HG03280 (cell line): ENCODE results near the gene SH3PXD2B.
A peak's percentile ranks its signal among the peaks of the same experiment; 100 is the strongest.
"Not testable (repeated sequence)": the region's sequence is repeated elsewhere in the genome, so short reads cannot be mapped to it uniquely, and the experiment has no call there.

Source experiments
- ATAC-seq: cut with Tn5 transposase; IDR thresholded peaks from one replicate; pipeline ENCODE4 v1.9.1; 2021; ENCODE audit warnings: mild to moderate bottlenecking, moderate library complexity; ENCODE audit not compliant: unreplicated experiment

SH3PXD2B gene

DNA sequence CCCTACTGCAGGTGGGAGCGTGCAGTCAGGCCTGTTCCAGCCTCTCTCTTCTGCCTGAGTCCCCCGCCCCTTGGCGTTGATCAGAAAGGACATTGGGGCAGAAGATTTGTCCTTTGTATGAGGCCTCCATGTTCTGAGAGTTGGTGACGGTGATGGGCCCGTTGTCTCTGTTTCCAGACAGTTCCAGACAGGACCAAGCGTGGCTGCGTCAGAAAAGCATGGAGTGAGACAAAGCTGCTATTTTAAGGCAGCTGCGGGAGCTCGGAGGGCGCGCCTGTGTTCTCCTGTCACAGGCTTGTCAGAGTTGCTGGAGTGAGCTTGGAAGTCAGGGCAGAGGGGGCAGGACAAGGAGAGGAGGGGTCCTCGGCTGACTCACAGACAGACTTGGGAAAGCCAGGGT, 32.1 kb upstream of the SH3PXD2B start:
- ATAC-seq = no peak

DNA sequence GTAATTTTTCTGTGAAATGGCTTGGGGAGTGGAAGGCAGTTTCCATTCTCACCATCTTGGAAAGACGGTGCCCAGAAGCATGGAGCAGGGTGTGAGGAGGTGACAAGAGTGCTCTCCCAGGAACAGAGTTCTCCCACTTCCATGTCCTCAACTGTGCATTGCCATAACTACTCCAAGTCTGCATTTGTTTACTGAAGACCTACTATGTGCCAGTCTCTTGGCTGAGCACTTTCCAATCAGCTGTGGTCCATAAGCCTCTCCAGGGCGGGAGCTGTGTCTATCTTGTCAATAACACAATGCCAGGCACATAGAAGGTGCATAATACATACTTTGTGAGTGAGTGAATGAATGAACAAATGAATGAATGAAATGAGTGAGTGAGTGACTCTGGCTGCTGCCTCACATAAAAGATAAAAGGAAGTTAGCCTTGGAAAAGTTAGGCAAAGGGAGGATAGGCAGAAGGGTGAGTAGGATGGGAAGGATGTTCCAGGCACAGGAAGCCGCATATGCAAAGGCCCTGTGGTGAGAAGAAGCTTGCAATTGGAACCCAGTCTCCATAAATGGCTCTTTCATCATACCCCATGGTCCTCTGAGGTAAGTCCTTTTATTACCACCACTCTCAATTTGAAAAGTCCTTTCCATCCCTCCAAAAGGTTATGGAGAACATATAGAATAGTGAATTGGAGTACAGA, 31.3 kb upstream of the SH3PXD2B start:
- ATAC-seq = no peak

DNA sequence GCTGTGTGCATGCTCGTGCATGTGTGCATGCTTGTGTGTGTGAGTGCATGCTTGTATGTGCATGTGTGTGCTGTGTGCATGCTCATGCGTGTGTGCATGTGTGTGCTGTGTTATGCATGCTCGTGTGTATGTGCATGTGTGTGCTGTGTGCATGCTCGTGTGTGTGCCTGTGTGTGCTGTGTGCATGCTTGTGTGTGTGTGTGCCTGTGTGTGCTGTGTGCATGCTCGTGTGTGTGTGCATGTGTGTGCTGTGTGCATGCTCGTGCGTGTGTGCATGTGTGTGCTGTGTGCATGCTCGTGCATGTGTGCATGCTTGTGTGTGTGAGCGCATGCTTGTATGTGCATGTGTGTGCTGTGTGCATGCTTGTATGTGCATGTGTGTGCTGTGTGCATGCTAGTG, 30.3 kb upstream of the SH3PXD2B start:
- ATAC-seq = no peak

DNA sequence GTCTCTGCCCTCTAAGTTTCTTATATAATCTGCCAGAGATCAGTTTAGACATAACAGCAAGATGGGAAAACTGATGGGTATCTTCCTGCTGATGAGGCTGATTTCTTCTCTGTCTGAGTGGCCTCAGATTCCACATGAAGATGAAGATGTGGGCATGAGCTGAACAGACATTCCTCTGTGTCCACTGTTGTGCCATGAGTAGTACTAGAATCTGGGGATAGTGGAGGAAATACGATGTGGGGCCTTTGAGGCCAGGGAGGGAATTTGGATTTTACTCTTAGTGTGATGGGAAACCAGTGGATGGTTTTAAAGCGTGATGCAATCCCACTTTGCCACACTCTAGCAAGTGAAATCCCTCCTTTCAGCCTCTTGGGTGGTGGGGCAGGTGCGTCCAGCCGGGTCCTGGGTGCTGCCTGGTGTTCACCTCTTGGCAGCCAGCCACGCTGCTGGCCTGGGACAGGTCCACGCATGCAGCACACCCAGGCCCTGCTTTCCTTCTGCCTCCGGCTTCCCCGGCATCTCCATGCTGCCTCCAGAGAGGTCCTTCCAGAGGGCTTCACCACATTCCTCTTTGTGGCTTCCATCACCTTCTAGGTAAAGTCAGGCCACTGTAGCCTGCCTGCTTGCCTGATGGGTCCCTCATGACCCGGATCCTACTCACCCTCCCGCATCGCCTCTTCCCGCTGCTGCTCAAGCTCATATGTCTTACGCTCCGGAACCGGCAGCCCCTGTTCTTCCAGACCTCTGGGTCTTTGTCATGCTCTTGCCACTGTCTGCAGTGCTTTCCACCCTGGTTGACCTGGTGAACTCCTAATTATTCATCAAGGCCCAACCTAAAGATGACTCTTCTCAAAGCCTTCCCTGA, 28.1 kb upstream of the SH3PXD2B start:
- ATAC-seq = no peak

DNA sequence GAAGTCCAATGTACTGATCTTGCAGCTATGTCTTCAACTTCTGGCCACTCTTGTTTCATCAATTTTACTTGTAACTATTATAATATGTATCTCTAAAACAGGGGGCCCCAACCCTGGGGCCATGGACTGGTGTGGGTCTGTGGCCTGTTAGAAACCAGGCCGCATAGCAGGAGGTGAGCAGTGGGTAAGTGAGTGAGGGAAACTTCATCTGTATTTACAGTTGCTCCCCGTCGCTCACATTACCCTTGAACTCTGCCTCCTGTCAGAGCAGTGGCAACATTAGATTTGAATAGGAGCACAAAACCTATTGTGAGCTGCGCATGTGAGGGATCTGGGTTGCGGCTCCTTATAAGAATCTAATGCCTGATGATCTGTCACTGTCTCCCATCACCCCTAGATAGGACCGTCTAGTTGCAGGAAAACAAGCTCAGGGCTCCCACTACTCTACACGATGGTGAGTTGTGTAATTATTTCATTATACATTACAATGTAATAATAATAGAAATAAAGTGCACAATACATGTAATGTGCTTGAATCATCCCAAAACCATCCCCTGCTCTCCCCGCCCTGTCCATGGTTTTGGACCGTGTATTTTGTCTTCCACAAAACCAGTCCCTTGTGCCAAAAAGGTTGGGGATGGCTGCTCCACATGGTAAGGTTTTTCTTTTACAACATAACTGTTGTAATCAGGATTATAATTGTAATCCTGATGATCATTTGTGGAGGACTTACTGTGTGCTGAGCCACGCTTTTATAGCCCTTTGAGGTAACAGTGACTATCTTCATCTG, 26.9 kb upstream of the SH3PXD2B start:
- ATAC-seq = no peak

DNA sequence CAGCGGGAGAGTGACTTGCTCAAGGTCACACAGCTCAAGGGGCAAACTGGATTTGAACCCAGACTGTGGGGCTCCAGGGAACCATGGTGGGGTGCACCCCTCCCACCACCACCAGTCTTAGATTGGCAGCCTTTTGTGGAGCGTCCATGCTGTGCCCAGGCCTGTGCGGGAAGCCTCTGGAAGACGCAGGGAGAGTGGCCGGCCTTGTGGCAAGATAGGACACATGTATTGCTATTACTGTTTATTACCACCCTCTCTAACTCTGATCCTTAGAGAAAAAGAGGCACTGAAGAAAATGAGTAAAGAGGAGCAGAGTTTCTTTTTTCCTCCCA, 25.4 kb upstream of the SH3PXD2B start:
- ATAC-seq = no peak

DNA sequence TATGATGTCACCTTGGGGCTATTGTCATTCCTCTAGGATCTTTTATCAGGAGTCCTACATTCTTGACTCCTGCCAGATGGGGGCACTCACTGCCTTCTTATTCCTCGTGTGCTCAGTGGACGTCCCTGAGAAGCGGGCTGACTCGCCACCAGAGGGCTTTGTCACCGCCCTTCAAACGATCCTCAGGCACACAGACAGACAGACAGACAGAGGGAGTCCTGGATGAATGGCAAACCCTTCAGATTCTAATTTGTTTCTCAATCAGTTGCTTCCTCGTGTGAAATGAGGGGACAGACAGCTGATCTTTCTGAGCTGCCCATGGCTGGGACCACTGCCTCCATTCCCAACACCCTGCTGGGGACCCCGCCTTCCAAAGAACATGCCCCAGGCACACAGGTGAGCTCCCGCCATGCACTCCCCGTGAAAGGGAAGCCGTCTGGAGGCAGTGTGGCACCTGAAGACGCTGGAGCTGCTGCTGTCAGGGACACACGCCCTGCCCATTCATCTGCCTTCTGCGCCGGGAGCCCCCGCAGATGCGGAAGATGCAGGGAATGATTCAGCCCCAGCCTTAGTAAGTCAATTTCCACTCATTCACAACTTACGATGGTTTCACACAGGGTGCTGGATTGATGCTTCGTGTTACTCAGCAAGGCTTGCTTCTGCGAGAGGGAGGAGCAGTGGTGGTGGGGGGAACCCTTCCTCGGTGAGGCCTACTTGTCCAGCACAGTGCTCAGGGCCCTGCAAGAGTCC, 24.9 kb upstream of the SH3PXD2B start:
- peak; percentile 58 for ATAC-seq

DNA sequence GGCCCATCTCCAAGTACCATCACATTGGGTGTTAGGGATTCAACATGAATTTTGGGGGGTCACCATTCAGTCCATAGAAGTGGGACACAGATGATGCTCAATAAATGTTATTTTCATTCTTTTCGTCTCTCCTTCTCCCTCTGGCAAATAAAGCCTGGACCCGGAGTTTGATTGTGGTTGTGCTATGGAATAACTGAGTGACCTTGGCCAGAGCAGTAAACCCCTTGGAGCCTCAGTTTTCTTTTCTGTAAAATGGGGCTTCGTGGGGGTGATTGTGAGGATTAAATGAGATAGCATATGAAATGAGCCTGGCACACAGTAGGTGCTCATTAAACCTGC, 24.3 kb upstream of the SH3PXD2B start:
- ATAC-seq = not testable (repeated sequence)

DNA sequence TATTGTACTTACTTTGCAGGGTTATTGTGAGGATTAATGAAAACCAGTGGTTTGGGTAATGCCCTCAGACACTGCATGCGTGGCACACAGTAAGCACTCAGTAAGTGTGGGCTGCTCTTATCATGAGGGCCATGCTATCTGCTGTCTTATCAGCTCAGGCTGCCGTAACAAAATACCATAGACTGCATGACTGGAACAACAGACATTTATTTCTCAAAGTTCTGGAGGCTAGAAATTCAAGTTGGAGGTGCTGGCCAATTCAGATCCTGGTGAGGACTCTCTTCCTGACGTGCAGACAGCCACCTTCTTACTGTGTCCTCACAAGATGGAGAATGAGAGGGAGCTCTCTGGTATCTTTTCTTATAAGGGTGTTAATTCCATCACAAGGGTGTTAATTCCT, 23.9 kb upstream of the SH3PXD2B start:
- ATAC-seq = no peak

DNA sequence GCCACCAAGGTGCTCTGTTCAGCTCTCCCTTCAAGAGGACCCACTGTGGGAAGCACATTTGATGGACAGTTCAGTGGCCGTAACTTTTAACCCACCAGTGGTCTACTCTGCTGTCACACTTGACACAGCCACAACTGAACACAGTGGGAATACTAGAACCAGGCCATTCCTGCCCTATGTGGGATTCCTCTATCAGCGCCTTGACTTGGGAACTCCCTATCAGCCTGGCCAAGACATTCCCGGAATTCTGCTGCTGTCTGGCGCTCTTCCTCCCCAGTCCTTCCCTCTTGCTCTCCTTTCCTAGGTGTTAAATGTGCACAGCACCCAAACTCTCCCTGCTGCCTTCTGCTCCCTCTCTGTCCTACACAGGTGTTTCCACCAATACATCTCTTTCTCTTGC, 23.1 kb upstream of the SH3PXD2B start:
- ATAC-seq = no peak

DNA sequence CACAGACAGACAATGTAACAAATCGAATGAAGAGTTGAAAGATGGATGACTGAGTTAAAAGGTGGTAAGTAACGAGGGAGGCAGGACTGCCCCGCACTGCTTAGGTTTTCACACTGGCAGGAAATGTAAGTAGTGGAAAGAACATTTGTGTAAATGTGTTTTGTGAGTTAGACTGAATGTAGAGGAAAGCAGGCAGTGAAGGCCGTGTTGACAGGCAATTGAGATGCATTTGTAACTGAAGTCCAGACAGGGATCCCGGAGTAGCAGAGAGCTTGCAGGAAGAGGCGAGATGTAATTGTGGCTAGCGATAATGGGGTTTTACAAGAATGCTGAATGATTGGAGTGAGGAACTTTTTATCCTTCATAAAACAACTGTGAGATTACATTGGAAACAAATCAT, 20.0 kb upstream of the SH3PXD2B start:
- no peak for ATAC-seq

DNA sequence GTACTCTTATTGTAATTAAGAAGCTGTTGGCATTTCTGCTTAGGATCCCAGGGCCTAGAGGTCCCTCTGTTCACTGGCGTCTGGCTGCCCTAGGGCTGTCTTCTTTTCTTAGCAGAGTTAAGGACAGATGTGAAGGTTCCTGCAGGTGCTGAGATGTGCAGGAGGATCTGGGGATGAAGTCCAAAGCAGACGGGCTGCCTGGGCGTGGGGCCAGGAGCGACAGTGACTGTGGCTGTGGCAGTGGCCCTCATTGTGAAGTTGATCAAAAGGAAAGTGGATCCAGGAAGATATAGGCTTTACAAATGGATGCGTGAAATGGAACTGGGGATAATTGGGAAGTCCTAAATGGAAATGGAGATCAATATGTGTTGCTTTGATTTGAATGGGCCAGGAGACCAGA, 19.1 kb upstream of the SH3PXD2B start:
- ATAC-seq = no peak

DNA sequence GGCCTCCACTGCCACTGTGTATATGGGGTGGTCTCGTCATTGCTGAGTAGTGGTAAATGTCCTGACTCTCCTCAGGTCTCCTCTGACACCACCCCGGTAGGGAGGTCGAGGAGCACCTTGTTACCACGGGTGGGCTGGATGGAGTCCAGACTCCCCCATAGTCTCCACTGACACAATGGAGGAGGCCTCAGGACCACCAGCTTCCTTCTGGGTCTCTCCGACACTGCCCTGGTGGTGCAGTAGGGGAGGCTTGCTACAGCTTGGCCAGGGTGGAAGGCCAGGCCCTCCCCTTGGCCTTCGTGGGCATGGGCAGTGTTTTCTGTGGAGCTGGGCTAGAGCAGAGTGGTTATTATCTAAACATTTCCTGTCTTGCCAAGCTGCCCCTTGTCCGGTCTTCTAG, 15.4 kb upstream of the SH3PXD2B start:
- no peak for ATAC-seq

DNA sequence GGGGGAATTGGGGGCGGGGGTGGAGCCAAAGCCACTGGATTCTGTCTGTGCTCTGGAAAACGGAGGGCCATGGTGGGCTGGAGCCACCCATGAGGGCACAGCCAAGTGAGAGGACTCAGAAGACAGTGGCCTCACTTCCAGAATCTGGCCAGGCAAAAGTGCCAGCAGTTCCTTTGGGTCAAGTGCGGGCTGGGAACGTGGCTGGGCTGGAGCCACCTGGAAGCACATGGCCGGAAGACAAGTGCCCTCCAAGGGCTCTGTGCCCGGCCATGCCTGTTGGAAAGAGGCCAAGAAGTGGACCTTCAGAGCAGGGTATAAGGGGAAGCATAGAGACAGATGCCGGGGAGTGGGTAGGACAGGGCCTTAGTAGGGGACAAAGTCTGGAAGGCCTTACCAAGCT, 11.7 kb upstream of the SH3PXD2B start:
- ATAC-seq = no peak

DNA sequence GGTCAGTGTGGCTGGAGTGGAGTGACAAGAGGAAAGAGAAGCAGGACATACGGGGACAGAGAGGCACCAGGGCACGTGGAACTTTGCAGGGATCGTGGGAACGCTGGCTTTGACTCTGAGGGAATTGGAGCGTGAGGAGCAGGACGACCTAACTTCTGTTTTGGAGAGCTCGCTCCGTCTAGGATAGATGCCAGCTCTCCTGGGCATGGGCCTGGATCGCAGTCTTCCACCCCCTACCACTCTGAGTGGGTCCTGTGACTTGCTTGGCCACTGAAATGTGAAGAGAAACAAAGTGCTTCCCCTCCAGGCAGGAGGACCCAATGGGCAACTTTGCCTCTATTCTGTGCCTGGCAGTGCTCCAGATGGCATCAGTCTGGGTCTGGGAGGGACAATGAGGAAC, 8.7 kb upstream of the SH3PXD2B start:
- no peak for ATAC-seq

DNA sequence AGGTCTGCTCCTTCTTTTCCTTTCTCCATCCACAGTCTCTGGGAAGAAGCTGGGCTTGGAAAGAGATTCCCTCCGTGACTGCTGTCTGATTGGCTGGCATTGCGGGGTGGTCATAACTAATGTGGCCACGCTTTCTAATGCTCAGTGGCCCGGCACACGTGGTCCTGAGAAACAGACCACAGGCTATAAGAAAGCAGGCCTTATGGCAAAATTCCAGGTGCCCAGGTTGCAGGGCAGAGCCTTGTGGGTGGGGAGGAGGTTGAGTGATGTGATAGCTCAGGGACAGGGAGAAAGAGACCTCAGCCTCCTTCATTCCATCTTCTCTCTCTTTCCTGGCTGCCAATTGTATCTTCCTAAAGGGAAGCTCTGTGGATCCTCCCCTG, 5.4 kb upstream of the SH3PXD2B start:
- ATAC-seq = no peak

DNA sequence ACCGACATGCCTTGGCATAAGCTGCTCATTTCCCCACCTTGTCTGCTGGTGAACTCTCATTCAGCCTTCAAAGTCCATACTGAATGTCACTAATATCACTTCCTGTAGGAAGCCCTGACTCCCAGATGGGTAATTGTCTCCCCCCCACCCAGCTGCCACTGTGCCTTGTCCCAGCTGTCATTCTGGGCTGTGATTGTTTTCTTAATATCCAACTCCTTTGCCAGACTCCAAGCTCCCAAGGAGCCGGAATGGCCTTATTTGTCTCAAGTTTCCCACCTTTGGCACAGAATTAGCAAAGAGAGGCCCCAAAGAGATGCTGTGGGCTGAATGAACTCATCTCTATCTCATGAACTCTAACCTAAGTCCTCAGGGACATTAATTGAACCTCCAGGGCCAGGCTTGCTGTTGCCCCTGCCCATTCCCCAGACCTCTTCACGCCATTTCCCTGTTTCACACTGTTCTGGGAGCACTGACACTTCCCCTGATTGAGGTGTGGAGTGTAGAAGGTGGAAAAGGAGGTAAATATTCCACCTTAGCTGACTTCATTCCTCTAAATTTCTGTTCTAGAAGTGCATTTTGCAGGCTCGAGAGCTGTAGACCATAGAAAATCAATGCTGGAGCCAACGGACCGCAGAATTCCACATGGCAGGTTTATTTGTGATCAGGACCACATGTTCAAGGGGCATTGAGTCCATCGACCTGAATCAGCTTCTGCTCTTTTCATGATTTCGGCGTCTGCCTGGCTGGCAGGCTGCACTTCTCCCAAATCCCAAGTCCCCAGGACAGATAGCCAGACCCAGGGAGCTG, 4.9 kb upstream of the SH3PXD2B start:
- no peak for ATAC-seq

DNA sequence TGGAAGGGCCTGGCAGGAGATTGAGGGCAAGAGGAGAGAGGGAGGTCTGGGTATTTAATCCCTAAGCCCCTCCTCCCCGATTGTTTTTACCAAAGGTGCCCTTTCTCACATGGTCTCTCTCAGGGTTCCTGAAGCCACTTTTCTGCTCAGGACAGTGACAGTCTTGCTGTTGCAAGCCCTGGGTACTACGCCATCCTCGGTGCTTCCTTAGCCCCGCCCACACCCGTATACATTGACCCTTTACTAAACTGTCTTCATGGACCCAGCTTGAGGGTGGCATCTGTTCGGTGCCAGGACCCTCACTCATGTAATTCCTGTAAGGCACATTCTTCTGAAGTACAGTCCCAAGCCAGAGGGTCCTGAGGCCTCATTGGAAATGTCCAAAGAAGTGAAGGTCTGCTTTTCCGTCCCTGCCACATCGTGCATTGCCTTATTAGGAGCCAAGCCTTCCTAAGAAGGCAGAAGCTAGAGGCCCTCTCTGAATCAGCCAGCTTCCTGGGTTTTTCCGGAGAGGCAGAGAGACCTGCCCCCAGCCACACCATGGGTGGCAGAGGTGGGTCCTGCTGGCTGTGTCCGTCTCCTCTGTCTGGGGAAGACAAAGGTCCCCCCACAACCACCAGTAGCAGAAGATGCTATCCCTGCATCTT, 1.9 kb upstream of the SH3PXD2B start:
- ATAC-seq = no peak

DNA sequence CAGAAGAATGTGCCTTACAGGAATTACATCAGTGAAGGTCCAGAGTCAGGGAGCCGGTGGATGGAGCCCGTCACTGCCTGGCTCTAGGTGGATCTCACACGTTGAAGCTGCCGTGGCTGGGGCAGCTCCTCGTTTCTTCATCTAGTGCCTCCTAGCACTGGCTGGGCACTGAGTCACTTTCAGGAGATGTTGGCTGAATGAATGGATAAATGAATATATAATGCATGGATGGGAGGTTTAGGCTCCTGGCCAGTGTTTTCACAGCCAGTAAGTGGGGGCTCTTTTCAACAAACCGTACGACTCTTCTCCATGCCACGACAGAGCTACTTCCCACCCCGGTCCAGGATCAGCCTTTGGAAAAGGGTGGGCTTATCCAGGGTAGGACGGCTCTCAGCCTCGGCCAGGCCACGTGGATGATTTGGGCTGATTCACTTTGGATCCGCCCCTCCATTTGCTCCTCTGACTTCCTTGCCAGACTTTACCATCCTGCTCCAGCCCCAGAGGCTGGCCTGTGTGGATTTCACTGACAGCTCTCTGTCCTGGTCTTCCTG, 1.3 kb upstream of the SH3PXD2B start:
- ATAC-seq = no peak

DNA sequence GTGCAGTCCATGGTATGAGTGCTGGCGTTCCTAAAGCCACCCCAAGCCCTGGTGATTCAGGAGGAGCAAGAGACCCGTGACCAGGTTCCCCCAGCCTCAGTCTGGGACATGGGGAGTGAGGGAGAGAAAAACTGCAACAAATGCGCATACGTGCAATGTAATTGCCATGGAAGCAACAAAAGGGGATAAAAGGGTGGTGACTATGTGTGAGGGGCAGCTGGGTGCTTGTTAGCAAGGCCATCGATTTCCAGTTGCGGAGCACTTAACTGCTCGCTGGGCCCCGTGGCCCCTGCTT, 709 bp upstream of the SH3PXD2B start:
- ATAC-seq = no peak
